Fibroblast of pulmonary artery (primary cell): Measurements from ENCODE around the gene PRMT7.

Experiments
- DNase-seq: peaks from one replicate; pipeline ENCODE4 v3.0.0-alpha.2; 2010; ENCODE audit warnings: low read depth
- H3K4me3 ChIP-seq: replicated peaks from 2 replicates; pipeline ENCODE4 v1.5.1; 2011; ENCODE audit warnings: low read depth, mild to moderate bottlenecking, control low read depth, low read length, moderate library complexity
- TF ChIP-seq, protein P1 (sequence below): IDR thresholded peaks from 2 replicates; pipeline ENCODE4 v1.5.1; 2011; ENCODE audit warnings: mild to moderate bottlenecking, control low read depth, low read length, inconsistent platforms; ENCODE audit errors: missing control alignments

Gene PRMT7

GRCh38 chr16:68269793-68270192 lies 41.0 kb upstream of the PRMT7 start:
- no peak overlapping the region for H3K4me3 ChIP-seq
- no peak for DNase-seq
- TF ChIP-seq, protein P1, sequence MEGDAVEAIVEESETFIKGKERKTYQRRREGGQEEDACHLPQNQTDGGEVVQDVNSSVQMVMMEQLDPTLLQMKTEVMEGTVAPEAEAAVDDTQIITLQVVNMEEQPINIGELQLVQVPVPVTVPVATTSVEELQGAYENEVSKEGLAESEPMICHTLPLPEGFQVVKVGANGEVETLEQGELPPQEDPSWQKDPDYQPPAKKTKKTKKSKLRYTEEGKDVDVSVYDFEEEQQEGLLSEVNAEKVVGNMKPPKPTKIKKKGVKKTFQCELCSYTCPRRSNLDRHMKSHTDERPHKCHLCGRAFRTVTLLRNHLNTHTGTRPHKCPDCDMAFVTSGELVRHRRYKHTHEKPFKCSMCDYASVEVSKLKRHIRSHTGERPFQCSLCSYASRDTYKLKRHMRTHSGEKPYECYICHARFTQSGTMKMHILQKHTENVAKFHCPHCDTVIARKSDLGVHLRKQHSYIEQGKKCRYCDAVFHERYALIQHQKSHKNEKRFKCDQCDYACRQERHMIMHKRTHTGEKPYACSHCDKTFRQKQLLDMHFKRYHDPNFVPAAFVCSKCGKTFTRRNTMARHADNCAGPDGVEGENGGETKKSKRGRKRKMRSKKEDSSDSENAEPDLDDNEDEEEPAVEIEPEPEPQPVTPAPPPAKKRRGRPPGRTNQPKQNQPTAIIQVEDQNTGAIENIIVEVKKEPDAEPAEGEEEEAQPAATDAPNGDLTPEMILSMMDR: no peak

GRCh38 chr16:68270353-68270752 lies 40.5 kb upstream of the PRMT7 start:
- no peak for DNase-seq
- TF ChIP-seq, protein P1: no peak
- H3K4me3 ChIP-seq: no peak overlapping the region

- no peak for DNase-seq
- no peak overlapping the region for H3K4me3 ChIP-seq
Observed at GRCh38 chr16:68272507-68273209, 38.2 kb upstream of the PRMT7 start.

DNA sequence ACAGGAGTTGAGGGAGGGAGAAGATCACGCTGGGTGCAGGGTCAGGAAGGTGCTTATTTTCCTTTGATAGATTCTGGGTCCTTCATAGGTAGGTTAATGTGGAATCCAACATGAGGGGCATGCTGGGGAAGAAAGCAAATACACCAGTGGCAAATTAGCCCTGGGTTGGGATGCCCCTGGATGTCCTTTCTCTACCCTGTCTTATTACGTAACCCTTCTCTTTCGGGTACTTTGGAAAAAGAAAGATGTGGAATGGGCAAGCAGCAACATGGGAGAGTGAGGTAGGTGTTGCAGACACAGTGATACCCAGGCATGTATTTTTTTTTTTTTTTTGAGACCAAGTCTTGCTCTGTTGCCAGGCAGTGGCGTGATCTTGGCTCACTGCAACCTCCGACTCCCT lies 37.4 kb upstream of the PRMT7 start:
- TF ChIP-seq, protein P1: no peak
- H3K4me3 ChIP-seq: no peak overlapping the region
- DNase-seq: no peak

More at GRCh38 chr16:68272507-68273209, 38.2 kb upstream of the PRMT7 start:
- TF ChIP-seq, protein P1: no peak

- TF ChIP-seq, protein P1: no peak
- no peak overlapping the region for H3K4me3 ChIP-seq
- no peak for DNase-seq
Observed at GRCh38 chr16:68273896-68274295, 36.9 kb upstream of the PRMT7 start.

- H3K4me3 ChIP-seq: no peak overlapping the region
- TF ChIP-seq, protein P1: no peak
- no peak for DNase-seq
Observed at GRCh38 chr16:68274441-68274840, 36.4 kb upstream of the PRMT7 start.

GRCh38 chr16:68275611-68276191 lies 35.1 kb upstream of the PRMT7 start:
- DNase-seq: no peak
- TF ChIP-seq, protein P1: no peak
- H3K4me3 ChIP-seq: no peak overlapping the region
